Ishikawa (cell line): ENCODE measurements around the gene PRDM11.

ENCODE experiments used
- CEBPB ChIP-seq: IDR thresholded peaks from 2 replicates; pipeline ENCODE4 v1.6.1; 2012
- CREB1 ChIP-seq: IDR thresholded peaks from 2 replicates; pipeline ENCODE4 v1.6.1; 2012; ENCODE audit warnings: low read depth
- EGR1 ChIP-seq: IDR thresholded peaks from 2 replicates; pipeline ENCODE4 v1.6.1; 2012
- EP300 ChIP-seq: IDR thresholded peaks from 2 replicates; pipeline ENCODE4 v1.6.1; 2012; ENCODE audit warnings: borderline replicate concordance
- FOXM1 ChIP-seq: IDR thresholded peaks from 2 replicates; pipeline ENCODE4 v1.6.1; 2012; ENCODE audit warnings: low read depth, borderline replicate concordance
- MAX ChIP-seq: IDR thresholded peaks from 2 replicates; pipeline ENCODE4 v1.6.1; 2012
- NFIC ChIP-seq: IDR thresholded peaks from 2 replicates; pipeline ENCODE4 v1.6.1; 2012
- RAD21 ChIP-seq: IDR thresholded peaks from 2 replicates; pipeline ENCODE4 v1.6.1; 2012; ENCODE audit warnings: low read depth
- REST ChIP-seq: IDR thresholded peaks from 2 replicates; pipeline ENCODE4 v1.6.1; 2012; ENCODE audit warnings: low read depth, mild to moderate bottlenecking
- TAF1 ChIP-seq: IDR thresholded peaks from 2 replicates; pipeline ENCODE4 v1.6.1; 2012; ENCODE audit warnings: low read depth, mild to moderate bottlenecking
- TCF12 ChIP-seq: IDR thresholded peaks from 2 replicates; pipeline ENCODE4 v1.6.1; 2012; ENCODE audit warnings: low read depth
- TEAD4 ChIP-seq: IDR thresholded peaks from 2 replicates; pipeline ENCODE4 v1.6.1; 2012
- USF1 ChIP-seq: IDR thresholded peaks from 2 replicates; pipeline ENCODE4 v1.6.1; 2012
- YY1 ChIP-seq: IDR thresholded peaks from 2 replicates; pipeline ENCODE4 v1.6.1; 2012; ENCODE audit warnings: low read depth
- ZBTB7A ChIP-seq: IDR thresholded peaks from 2 replicates; pipeline ENCODE4 v1.6.1; 2012; ENCODE audit warnings: low read depth

Gene PRDM11

GRCh38 chr11:45146072-45147016 lies at the start of gene PRDM11:
PRDM11 (plus strand) TSS chr11:45146639; CDS start chr11:45181767, 35,128 bp downstream.
- TF ChIP-seq CEBPB = no peak
- no peak for TF ChIP-seq FOXM1
- TF ChIP-seq ZBTB7A = peak; percentile 63
- TF ChIP-seq TEAD4 = peak; percentile 53; the same call in 1 of the 2 replicates
- 0 out of 2 replicates have a peak, but pooled peaks have one; percentile 15 for TF ChIP-seq EGR1
- peak; percentile 63; the same call in 1 of the 2 replicates for TF ChIP-seq YY1
- peak; percentile 51; the same call in 1 of the 2 replicates for TF ChIP-seq NFIC

GRCh38 chr11:45097721-45098493 lies 48.5 kb upstream of the PRDM11 start:
- TF ChIP-seq FOXM1 = no peak
- TF ChIP-seq REST = peak; percentile 98
- peak; percentile 97 for TF ChIP-seq USF1

GRCh38 chr11:45098929-45099328 lies 47.5 kb upstream of the PRDM11 start:
- TF ChIP-seq EGR1 (no peak), TEAD4 (no peak), EP300 (no peak), FOXM1 (no peak), NFIC (no peak), ZBTB7A (no peak), MAX (no peak), USF1 (no peak), CEBPB (no peak), CREB1 (no peak), REST (no peak), YY1 (no peak), TCF12 (no peak), RAD21 (no peak), TAF1 (no peak)

- TF ChIP-seq TCF12 (no peak), YY1 (no peak), MAX (no peak), TAF1 (no peak)
Measured at GRCh38 chr11:45100339-45100738, 46.1 kb upstream of the PRDM11 start.

GRCh38 chr11:45102361-45102809 lies 44.1 kb upstream of the PRDM11 start:
- no peak for TF ChIP-seq EGR1
- no peak for TF ChIP-seq YY1
- TF ChIP-seq CEBPB = no peak
- no peak for TF ChIP-seq TEAD4
- TF ChIP-seq TCF12 = no peak
- TF ChIP-seq NFIC = no peak
- no peak for TF ChIP-seq USF1
- no peak for TF ChIP-seq CREB1
- no peak for TF ChIP-seq EP300
- TF ChIP-seq MAX = no peak
- TF ChIP-seq REST = no peak
- TF ChIP-seq FOXM1 = no peak
- no peak for TF ChIP-seq ZBTB7A
- TF ChIP-seq TAF1 = no peak
- no peak for TF ChIP-seq RAD21
